ENCODE results near the gene KIF1B. TPM values are rescaled to one million over a fixed set of nuclear protein-coding genes. Genes with fewer than 3 reads are reported as not detected.

Gene KIF1B
- total RNA-seq, 1 experiment from 2014 or later = 57.7 TPM

DNA sequence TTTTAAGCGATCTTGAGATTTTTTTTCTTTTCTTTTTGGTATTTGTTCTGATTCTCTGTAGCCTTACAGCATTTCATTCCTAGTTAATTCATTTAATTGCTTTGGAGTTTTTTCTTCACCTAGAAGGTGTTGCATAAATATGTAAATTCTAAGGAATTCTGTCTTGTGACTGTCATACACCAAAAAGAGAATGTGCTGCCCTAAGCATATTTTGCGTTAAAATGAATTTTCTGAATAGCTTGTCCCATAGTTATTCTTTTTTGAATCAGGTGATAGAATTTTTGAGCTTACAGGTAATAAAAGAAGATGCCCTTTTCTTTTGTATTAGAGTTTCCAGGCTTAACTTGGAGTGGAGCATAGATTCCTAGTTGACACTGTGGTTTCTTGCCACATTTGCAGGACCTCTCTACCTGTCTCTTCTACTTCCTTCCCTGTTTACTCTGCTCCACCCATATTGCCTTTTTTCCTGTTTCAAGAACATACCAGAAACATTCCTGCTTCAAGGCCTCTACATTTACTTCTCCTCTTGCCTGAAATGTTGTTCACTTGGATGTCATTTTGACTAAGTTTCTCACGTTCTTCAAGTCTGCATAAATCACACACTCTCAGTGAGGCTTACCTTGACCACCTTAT lies 53.2 kb downstream of the KIF1B start:
- Histone ChIP-seq H3K79me1 (ENCODE audit: insufficient read depth, low read depth, low read length, poor library complexity, severe bottlenecking) (no peaks in the 10 kb centered on the region), H3K4me1 (ENCODE audit: insufficient read depth, low read length) (no peaks in the 10 kb centered on the region), H3K27ac (ENCODE audit: insufficient read length, low read depth, low read length) (no peak overlapping the region), H3K23me2 (ENCODE audit: insufficient read length, low read depth, low read length, poor library complexity, severe bottlenecking) (no peaks in the 10 kb centered on the region), H3K79me2 (ENCODE audit: insufficient read depth, low read length) (no peaks in the 10 kb centered on the region), H4K5ac (ENCODE audit: insufficient read length, low read depth, low read length) (no peak overlapping the region), H3T11ph (ENCODE audit: low read length) (no peak overlapping the region), H3K27me3 (ENCODE audit: insufficient read depth, low read length) (no peaks in the 10 kb centered on the region), H2BK12ac (ENCODE audit: insufficient read length, low read depth, low read length) (no peak overlapping the region), H2BK15ac (ENCODE audit: low read depth, low read length) (no peak overlapping the region), H3K18ac (ENCODE audit: insufficient read length, low read depth, low read length) (no peak overlapping the region), H3K4ac (ENCODE audit: low read depth, low read length) (no peak overlapping the region), H4K91ac (ENCODE audit: insufficient read length, low read depth, low read length) (no peak overlapping the region), H3K9ac (ENCODE audit: extremely low read depth, insufficient read length, low read length) (no peak overlapping the region), H2AFZ (ENCODE audit: low read length) (no peak overlapping the region), H2AK5ac (ENCODE audit: insufficient read length, low read length) (no peak overlapping the region), H4K8ac (replicated peaks; ENCODE audit: insufficient read length, low read depth, low read length) (no peak overlapping the region), H2BK5ac (ENCODE audit: insufficient read length, low read length) (no peak overlapping the region), H2BK20ac (ENCODE audit: low read depth, low read length, poor library complexity, severe bottlenecking) (no peak overlapping the region), H3K14ac (ENCODE audit: insufficient read depth, low read length) (no peak overlapping the region), H4K20me1 (ENCODE audit: control insufficient read depth, insufficient read depth, insufficient read length) (no peaks in the 10 kb centered on the region), H3K9me3 (ENCODE audit: control insufficient read depth, low read depth, low read length) (no peaks in the 10 kb centered on the region), H3K4me2 (ENCODE audit: insufficient read depth, insufficient read length, low read length) (no peak overlapping the region), H2BK120ac (ENCODE audit: low read depth, low read length, poor library complexity, severe bottlenecking) (no peak overlapping the region), H3K56ac (ENCODE audit: insufficient read length, low read depth, low read length) (no peak overlapping the region), H3K23ac (ENCODE audit: insufficient read length, low read depth, low read length) (no peak overlapping the region)
- H3K36me3 Mint-ChIP-seq (ENCODE audit: insufficient read depth in 1 of 3, low read depth in 3 of 3) = peaks cover 27 to 64% (median 55%) of the 10 kb centered on the region in 3 experiments; a peak in 6 of 7 replicates
- no peak for TF ChIP-seq CTCF (conservative IDR thresholded peaks at IDR 0.05)
- DNase-seq = no peak
- no peak overlapping the region for H3K4me3 Mint-ChIP-seq
- H3K27me3 Mint-ChIP-seq (ENCODE audit: low read depth) = no peaks in the 10 kb centered on the region
- H3K27ac Mint-ChIP-seq = peak overlapping the region in 1 of 3 experiments; percentile 28; a peak in 1 of 7 replicates
- no peaks in the 10 kb centered on the region for H3K9me3 Mint-ChIP-seq
- WGBS (ENCODE audit: extremely low coverage, insufficient read length, low lambda C conversion rate) = no CpG with 5 or more reads among the region's 3 CpGs
- no peaks in the 10 kb centered on the region for H3K4me1 Mint-ChIP-seq
